Muscle layer of colon (tissue), 2 donors: ENCODE data around the gene DGUOK.

Experiments used
- H3K27ac ChIP-seq: one replicate; pipeline ENCODE4 v1.7.0; 2013; ENCODE audit warnings: low read depth, mild to moderate bottlenecking, low read length, moderate library complexity
- H3K27me3 ChIP-seq, 2 donors: one replicate each; pipeline ENCODE4 v1.7.0; 2013; ENCODE audit warnings: low read length in 2 of 2, mild to moderate bottlenecking in 2 of 2; ENCODE audit not compliant: insufficient read depth in 2 of 2, control insufficient read depth in 1 of 2
- H3K36me3 ChIP-seq: one replicate; pipeline ENCODE4 v1.7.0; 2013; ENCODE audit warnings: mild to moderate bottlenecking, low read length; ENCODE audit not compliant: insufficient read depth
- H3K4me1 ChIP-seq: one replicate; pipeline ENCODE4 v1.7.0; 2013; ENCODE audit warnings: mild to moderate bottlenecking, low read length; ENCODE audit not compliant: insufficient read depth
- H3K4me3 ChIP-seq, 2 donors: one replicate each; pipeline ENCODE4 v1.7.0; 2013; ENCODE audit warnings: low read length in 2 of 2, low read depth in 1 of 2, mild to moderate bottlenecking in 1 of 2, moderate library complexity in 1 of 2
- H3K9ac ChIP-seq: one replicate; pipeline ENCODE4 v1.7.0; 2013; ENCODE audit warnings: low read length
- H3K9me3 ChIP-seq: one replicate; pipeline ENCODE4 v1.7.0; 2013; ENCODE audit warnings: mild to moderate bottlenecking, low read length
- donor health status: abdominal sarcoma.
- donor health status: Adenocarcinoma of cecum.

Gene DGUOK

GRCh38 chr2:73942664-73943063 lies 16.0 kb downstream of the DGUOK start:
- H3K9ac ChIP-seq = no peak overlapping the region
- no peaks in the 10 kb centered on the region for H3K4me1 ChIP-seq
- no peak overlapping the region for H3K27ac ChIP-seq
- no peaks in the 10 kb centered on the region for H3K27me3 ChIP-seq
- H3K9me3 ChIP-seq = no peaks in the 10 kb centered on the region
- H3K4me3 ChIP-seq = no peak overlapping the region
- H3K36me3 ChIP-seq = peaks cover 18% of the 10 kb centered on the region

GRCh38 chr2:73944714-73945113 lies 18.0 kb downstream of the DGUOK start:
- no peaks in the 10 kb centered on the region for H3K27me3 ChIP-seq
- peaks cover 32% of the 10 kb centered on the region for H3K36me3 ChIP-seq
- no peaks in the 10 kb centered on the region for H3K4me1 ChIP-seq
- no peak overlapping the region for H3K9ac ChIP-seq
- no peak overlapping the region for H3K27ac ChIP-seq
- H3K9me3 ChIP-seq = no peaks in the 10 kb centered on the region
- H3K4me3 ChIP-seq = no peak overlapping the region

- no peak overlapping the region for H3K9ac ChIP-seq
- no peaks in the 10 kb centered on the region for H3K4me1 ChIP-seq
- H3K27me3 ChIP-seq = no peaks in the 10 kb centered on the region
- peaks cover 45% of the 10 kb centered on the region for H3K36me3 ChIP-seq
- H3K27ac ChIP-seq = no peak overlapping the region
- no peaks in the 10 kb centered on the region for H3K9me3 ChIP-seq
- H3K4me3 ChIP-seq = no peak overlapping the region
Measured at GRCh38 chr2:73946215-73946614, 19.5 kb downstream of the DGUOK start.

GRCh38 chr2:73946666-73947065 lies 20.0 kb downstream of the DGUOK start:
- H3K9me3 ChIP-seq = no peaks in the 10 kb centered on the region
- H3K9ac ChIP-seq = no peak overlapping the region
- no peaks in the 10 kb centered on the region for H3K27me3 ChIP-seq
- no peak overlapping the region for H3K27ac ChIP-seq
- no peak overlapping the region for H3K4me3 ChIP-seq
- H3K4me1 ChIP-seq = peaks cover 4% of the 10 kb centered on the region
- peaks cover 50% of the 10 kb centered on the region for H3K36me3 ChIP-seq

GRCh38 chr2:73947412-73948018 lies 20.8 kb downstream of the DGUOK start:
- no peaks in the 10 kb centered on the region for H3K9me3 ChIP-seq
- no peak overlapping the region for H3K4me3 ChIP-seq
- H3K27ac ChIP-seq = no peak overlapping the region
- H3K27me3 ChIP-seq = no peaks in the 10 kb centered on the region
- peaks cover 11% of the 10 kb centered on the region for H3K4me1 ChIP-seq
- no peak overlapping the region for H3K9ac ChIP-seq
- peaks cover 57% of the 10 kb centered on the region for H3K36me3 ChIP-seq

GRCh38 chr2:73949802-73950201 lies 23.1 kb downstream of the DGUOK start:
- peaks cover 64% of the 10 kb centered on the region for H3K36me3 ChIP-seq
- H3K27ac ChIP-seq = no peak overlapping the region
- H3K9ac ChIP-seq = no peak overlapping the region

GRCh38 chr2:73952499-73953446 lies 26.1 kb downstream of the DGUOK start:
- Histone ChIP-seq H3K36me3 (peaks cover 57% of the 10 kb centered on the region), H3K27me3 (no peaks in the 10 kb centered on the region), H3K27ac (no peak overlapping the region), H3K9me3 (no peaks in the 10 kb centered on the region), H3K4me3 (no peak overlapping the region), H3K9ac (no peak overlapping the region), H3K4me1 (peaks cover 11% of the 10 kb centered on the region)

More at GRCh38 chr2:73949802-73950201, 23.1 kb downstream of the DGUOK start:
- H3K27me3 ChIP-seq = no peaks in the 10 kb centered on the region
- no peak overlapping the region for H3K4me3 ChIP-seq
- no peaks in the 10 kb centered on the region for H3K9me3 ChIP-seq
- peaks cover 11% of the 10 kb centered on the region for H3K4me1 ChIP-seq

- peaks cover 48% of the 10 kb centered on the region for H3K36me3 ChIP-seq
- H3K9me3 ChIP-seq = no peaks in the 10 kb centered on the region
- H3K4me3 ChIP-seq = no peak overlapping the region
- no peak overlapping the region for H3K27ac ChIP-seq
- H3K27me3 ChIP-seq = no peaks in the 10 kb centered on the region
- H3K9ac ChIP-seq = no peak overlapping the region
- peaks cover 10% of the 10 kb centered on the region for H3K4me1 ChIP-seq
Measured at GRCh38 chr2:73956218-73956865, 29.7 kb downstream of the DGUOK start.

GRCh38 chr2:73961274-73961673 lies 34.6 kb downstream of the DGUOK start:
- H3K27me3 ChIP-seq = no peaks in the 10 kb centered on the region
- no peaks in the 10 kb centered on the region for H3K4me1 ChIP-seq
- peaks cover 22% of the 10 kb centered on the region for H3K36me3 ChIP-seq
- no peak overlapping the region for H3K27ac ChIP-seq
- no peaks in the 10 kb centered on the region for H3K9me3 ChIP-seq
- H3K9ac ChIP-seq = no peak overlapping the region
- no peak overlapping the region for H3K4me3 ChIP-seq

GRCh38 chr2:73961823-73962615 lies 35.3 kb downstream of the DGUOK start:
- H3K9ac ChIP-seq = no peak overlapping the region
- no peaks in the 10 kb centered on the region for H3K27me3 ChIP-seq
- no peaks in the 10 kb centered on the region for H3K9me3 ChIP-seq
- no peak overlapping the region for H3K4me3 ChIP-seq
- H3K36me3 ChIP-seq = peaks cover 18% of the 10 kb centered on the region
- H3K27ac ChIP-seq = no peak overlapping the region
- no peaks in the 10 kb centered on the region for H3K4me1 ChIP-seq

GRCh38 chr2:73962798-73963197 lies 36.1 kb downstream of the DGUOK start:
- H3K9me3 ChIP-seq = no peaks in the 10 kb centered on the region
- H3K4me1 ChIP-seq = no peaks in the 10 kb centered on the region
- H3K4me3 ChIP-seq = no peak overlapping the region
- H3K27me3 ChIP-seq = no peaks in the 10 kb centered on the region
- no peak overlapping the region for H3K27ac ChIP-seq
- peaks cover 18% of the 10 kb centered on the region for H3K36me3 ChIP-seq
- no peak overlapping the region for H3K9ac ChIP-seq
